ENCODE measurements around the gene PITPNC1. TPM values are rescaled to one million over a fixed set of nuclear protein-coding genes. Genes with fewer than 3 reads are reported as not detected.

The PITPNC1 gene
- total and polyA plus RNA-seq, 2 of the 13 experiments (the other 11 are each of a cell fraction or from before 2014, with no cell fraction given) = 4.1 to 5.7 TPM

DNA sequence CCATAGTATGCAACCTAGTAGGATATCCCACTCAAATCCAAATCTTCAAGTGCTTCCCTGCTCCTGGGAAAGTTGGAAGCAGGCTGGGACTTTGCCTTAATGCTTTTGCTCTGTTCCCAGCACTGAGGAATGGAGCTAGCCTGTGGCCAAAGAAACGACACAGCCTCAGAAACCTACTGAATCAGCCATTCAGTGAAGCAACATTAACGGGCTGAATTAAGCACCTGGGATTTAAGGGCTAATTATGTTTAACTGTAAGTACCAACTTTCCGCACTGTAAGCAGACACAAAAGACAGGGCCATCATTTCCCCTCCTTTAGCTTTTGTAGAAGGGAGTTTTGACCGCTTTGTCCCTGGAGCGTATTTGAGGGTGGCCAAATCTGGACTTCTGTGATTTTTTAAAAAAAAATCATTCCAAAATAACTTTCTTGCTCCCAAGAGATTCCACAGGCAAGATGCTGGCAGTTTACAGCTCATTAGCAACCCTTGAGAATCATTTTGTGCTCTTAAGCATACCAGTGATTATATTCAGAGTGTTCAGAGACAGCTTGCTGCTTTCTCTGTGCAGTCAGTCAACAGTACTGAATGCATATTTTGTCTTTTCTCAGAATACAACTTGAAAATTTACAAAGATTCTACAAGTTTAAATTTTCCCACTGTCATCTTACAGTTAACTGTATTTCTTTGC lies 323.1 kb downstream of the PITPNC1 start:
- Histone ChIP-seq H3K79me2 (ENCODE audit: insufficient read depth, low read length) (no peaks in the 10 kb centered on the region), H4K20me1 (ENCODE audit: insufficient read depth, low read length) (no peaks in the 10 kb centered on the region), H3K4me2 (ENCODE audit: low read depth, low read length) (no peak overlapping the region), H3K4me1 (ENCODE audit: insufficient read depth, low read length) (0 out of 2 replicates have a peak, but pooled peaks cover 7% of the 10 kb centered on the region), H3K27me3 (ENCODE audit: control insufficient read depth in 1 of 2, insufficient read depth in 2 of 2, low read length in 2 of 2) (no peaks in the 10 kb centered on the region), H3K27ac (ENCODE audit: extremely low read length, insufficient read depth, low read length) (no peak overlapping the region), H3K4me3 (replicated peaks in 1 of 3; ENCODE audit: insufficient read depth in 1 of 3, low read depth in 2 of 3, low read length in 3 of 3) (no peak overlapping the region), H3K36me3 (replicated peaks in 1 of 2; ENCODE audit: control insufficient read depth in 1 of 2, insufficient read depth in 2 of 2, low read length in 2 of 2) (no peaks in the 10 kb centered on the region), H3K9ac (ENCODE audit: insufficient read depth, low read depth, low read length) (no peak overlapping the region), H2AFZ (ENCODE audit: low read length) (no peak overlapping the region), H3K9me3 (ENCODE audit: low read length) (no peaks in the 10 kb centered on the region)
- DNase-seq (ENCODE audit: low spot score) (no peak), FAIRE-seq (no peak), ATAC-seq (no peak)
- in situ Hi-C loops (cut with HindIII; ENCODE audit: extremely low pct_ligation_motif_present, low pct_unique_long_range_greater_than_20kb) (no loop called here), intact Hi-C loops (cut with micrococcal nuclease; ENCODE audit: unreplicated experiment) (no loop called here)
- ChIA-PET CTCF (ENCODE audit: low intra/inter-chr PET ratio, low total read pairs) (no interaction called here), POLR2A (interaction anchor here (1.4 kb wide), 1 partner anchor 9 kb away, joined by 3 read pairs; no protein-coding TSS in a partner anchor)
- no TSS peak for BruUV-seq (replicated peaks)
- WGBS (ENCODE audit: low lambda C conversion rate) = 56% methylated on average over 5 of the region's 5 CpGs
- TF ChIP-seq ZNF326 (CRISPR knock-in tag; IDR thresholded peaks at IDR 0.05; ENCODE audit: borderline replicate concordance) (no peak), AKAP8 (CRISPR knock-in tag; IDR thresholded peaks at IDR 0.05) (no peak), ZNF136 (CRISPR knock-in tag; IDR thresholded peaks at IDR 0.05; ENCODE audit: low read depth) (no peak), ZNF224 (CRISPR knock-in tag; IDR thresholded peaks at IDR 0.05) (no peak), NFE2 (CRISPR knock-in tag; IDR thresholded peaks at IDR 0.05) (no peak), RFX1 (IDR thresholded peaks at IDR 0.05) (no peak), RFXAP (CRISPR knock-in tag; IDR thresholded peaks at IDR 0.05; ENCODE audit: borderline replicate concordance) (no peak), ZNF335 (CRISPR knock-in tag; IDR thresholded peaks at IDR 0.05) (no peak), ZNF432 (CRISPR knock-in tag; IDR thresholded peaks at IDR 0.05; ENCODE audit: borderline replicate concordance) (no peak), TBX3 (IDR thresholded peaks at IDR 0.05; ENCODE audit: borderline replicate concordance) (no peak), KLF15 (CRISPR knock-in tag; IDR thresholded peaks at IDR 0.05; ENCODE audit: borderline replicate concordance) (no peak)
